K562 (cell line): Measurements from ENCODE around the gene LIFR. TPM values are rescaled to one million over a fixed set of nuclear protein-coding genes. Genes with fewer than 3 reads are reported as not detected.

Experiments used
- ATAC-seq: fragments of 200-7000 bp; cut with Tn5 transposase; 3 replicates; pipeline ENCODE4 v1.9.1; 2020; ENCODE audit warnings: moderate library complexity
- BruUV-seq: library from RNA; stranded (reverse); fragments of 400-500 nt; replicated peaks from 2 replicates; lab custom pipeline; 2021; lab: Mats Ljungman, UMichigan
- CTCF ChIA-PET: fragments of 300-600 bp; formaldehyde crosslinking; extraction: SDS; loops from one replicate; lab custom pipeline; 2021; ENCODE audit warnings: low intra/inter-chr PET ratio; lab: Yijun Ruan, JAX
- POLR2A ChIA-PET: fragments of 300-600, 350-650 bp; sonication (Branson Sonifier 250); formaldehyde crosslinking; extraction: SDS; loops from one replicate; lab custom pipeline; 2021; ENCODE audit warnings: antibody characterized with exemption, inconsistent platforms; lab: Yijun Ruan, JAX
- DNase-seq, 4 experiments: peaks; one replicate each; pipeline versions ENCODE4 v3.0.0 to v3.0.0-alpha.2; 2011 to 2018; ENCODE audit warnings: low spot score in 3 of 4, mixed read lengths in 3 of 4; ENCODE audit errors: extremely low read depth in 1 of 4
- FAIRE-seq: peaks from 2 replicates; lab custom pipeline; 2011; peaks lifted over from hg19 to GRCh38; lab: Jason Lieb, UNC
- H2AFZ ChIP-seq: 2 replicates; pipeline ENCODE4 v1.6.0; 2011; ENCODE audit warnings: low read depth, low read length, control low read depth, inconsistent platforms
- H3K27ac ChIP-seq: fragments of 200-600 bp; 3 replicates; pipeline ENCODE4 v1.8.0; 2011; ENCODE audit warnings: low read depth, mild to moderate bottlenecking, control low read depth, inconsistent platforms, low read length, moderate library complexity, mixed read lengths; ENCODE audit errors: extremely low read depth
- H3K27me3 ChIP-seq, 2 experiments: fragments of 300-600 bp in 1 of 2; 2 replicates in 1 of 2; 3 replicates in 1 of 2; pipeline versions ENCODE4 v1.6.0 to v1.8.0; 2011; ENCODE audit warnings: inconsistent platforms in 2 of 2, low read length in 2 of 2, mild to moderate bottlenecking in 1 of 2, mixed read lengths in 1 of 2, moderate library complexity in 1 of 2; ENCODE audit not compliant: control insufficient read depth in 2 of 2, insufficient read depth in 2 of 2
- H3K36me3 ChIP-seq: fragments of 300-600 bp; 3 replicates; pipeline ENCODE4 v1.8.0; 2011; ENCODE audit warnings: mild to moderate bottlenecking, low read length, inconsistent platforms; ENCODE audit not compliant: control insufficient read depth, insufficient read depth
- H3K4me1 ChIP-seq, 2 experiments: fragments of 200-600 bp in 1 of 2; replicated peaks in 1 of 2; 2 replicates in 1 of 2; 3 replicates in 1 of 2; pipeline versions ENCODE4 v1.5.1 to v1.8.0; 2011; ENCODE audit warnings: inconsistent platforms in 2 of 2, low read length in 2 of 2, mild to moderate bottlenecking in 1 of 2, mixed read lengths in 1 of 2, moderate library complexity in 1 of 2; ENCODE audit not compliant: control insufficient read depth in 2 of 2, insufficient read depth in 2 of 2
- H3K4me2 ChIP-seq: 2 replicates; pipeline ENCODE4 v1.6.1; 2011; ENCODE audit warnings: low read length, control low read depth, inconsistent platforms, mixed read lengths; ENCODE audit not compliant: insufficient read depth
- H3K4me3 ChIP-seq: fragments of 200-600 bp; sonication (generic), shearing (Covaris generic); 2 replicates; pipeline ENCODE4 v1.5.1; 2016; ENCODE audit warnings: control low read depth, inconsistent platforms
- H3K79me2 ChIP-seq: fragments of 200-600 bp; 3 replicates; pipeline ENCODE4 v1.8.0; 2011; ENCODE audit warnings: low read length, inconsistent platforms; ENCODE audit not compliant: control insufficient read depth, insufficient read depth
- H3K9ac ChIP-seq, 2 experiments: 2 replicates each; pipeline versions ENCODE4 v1.6.0 to v1.6.1; 2011; ENCODE audit warnings: low read depth in 2 of 2, low read length in 2 of 2, control low read depth in 1 of 2, inconsistent platforms in 1 of 2, mild to moderate bottlenecking in 1 of 2, mixed read lengths in 1 of 2; ENCODE audit not compliant: insufficient read depth in 1 of 2
- H3K9me1 ChIP-seq: one replicate; pipeline ENCODE4 v1.6.0; 2011; ENCODE audit warnings: inconsistent platforms, mild to moderate bottlenecking, low read length, moderate library complexity; ENCODE audit not compliant: control insufficient read depth, insufficient read depth
- H3K9me3 ChIP-seq: replicated peaks from 2 replicates; pipeline ENCODE4 v1.5.1; 2011; ENCODE audit warnings: low read depth, low read length, inconsistent platforms; ENCODE audit not compliant: control insufficient read depth, insufficient read depth
- H4K20me1 ChIP-seq: replicated peaks from 2 replicates; pipeline ENCODE4 v1.6.1; 2011; ENCODE audit warnings: low read length, inconsistent platforms, mixed read lengths; ENCODE audit not compliant: control insufficient read depth, insufficient read depth
- CAMTA2 ChIP-seq: fragments of 250-450 bp; sonication (Bioruptor Pico); conservative IDR thresholded peaks from 2 replicates; pipeline ENCODE4 v1.5.1; 2022
- RAD21 ChIP-seq, 2 experiments: fragments of 250-450 bp in 1 of 2; fragments of 450-650 bp in 1 of 2; sonication (Bioruptor Pico) in 1 of 2; formaldehyde crosslinking in 1 of 2; IDR thresholded peaks in 1 of 2; conservative IDR thresholded peaks in 1 of 2; 2 replicates each; pipeline versions ENCODE4 v1.4.0 to v1.8.0; 2020 to 2022; ENCODE audit warnings: mild to moderate bottlenecking in 2 of 2, moderate library complexity in 1 of 2
- STAG1 ChIP-seq: sonication (generic); formaldehyde crosslinking; IDR thresholded peaks from 2 replicates; pipeline ENCODE4 v1.5.0; 2020; ENCODE audit warnings: missing genetic modification reagents, borderline replicate concordance
- WGBS: fragments of 100-300 bp; shearing (Covaris generic); methylation state at CpG from one replicate; pipeline ENCODE4 v1.1.6; 2016; ENCODE audit warnings: low coverage, mixed read lengths; ENCODE audit not compliant: insufficient coverage; ENCODE audit errors: missing lambda C conversion rate; 5-methylcytosine and 5-hydroxymethylcytosine counted together
- in situ Hi-C: fragments of 300-500 bp; cut with MboI; formaldehyde crosslinking; loops from 4 replicates; pipeline ENCODE4 v1.15.0; 2018; ENCODE audit warnings: inconsistent platforms, mixed read lengths
- intact Hi-C: fragments of 100-400 bp; cut with micrococcal nuclease; formaldehyde crosslinking; loops from 2 replicates; pipeline ENCODE4 v1.14.2; 2022
- polyA plus RNA-seq, 8 experiments: library from polyadenylated mRNA; depleted of rRNA in 4 of 8; stranded (reverse) in 5 of 8; unstranded in 3 of 8; fragments of >200 nt; fragmentation: Nextera tagmentation in 2 of 8; fragmentation: Illumina TruSeq in 1 of 8; extraction: Ambion mirVana in 2 of 8; extraction: Trizol in 1 of 8; gene quantifications; 2 replicates each; pipeline versions ENCODE4 v1.2.1 to v1.2.3, GENCODE V29; 2011 to 2014; ENCODE audit warnings: inconsistent platforms in 1 of 8, missing spikeins in 1 of 8
- total RNA-seq, 7 experiments: library from RNA; depleted of rRNA in 6 of 7; stranded (reverse); fragments of >200 nt in 6 of 7; fragmentation: Illumina TruSeq in 2 of 7; extraction: Trizol in 2 of 7; gene quantifications; 2 replicates each; pipeline versions ENCODE4 v1.2.1 to v1.2.3, GENCODE V29; 2011 to 2021; ENCODE audit warnings: low replicate concordance in 1 of 7
- TF ChIP-seq, protein P1 (sequence below), 3 experiments: IDR thresholded peaks in 2 of 3; conservative IDR thresholded peaks in 1 of 3; 2 replicates each; pipeline ENCODE4 v1.5.1; 2011 to 2012; ENCODE audit warnings: low read length in 3 of 3, mild to moderate bottlenecking in 3 of 3, control low read depth in 2 of 3, improper control_type of control experiment in 1 of 3, inconsistent platforms in 1 of 3, low read depth in 1 of 3, mixed read lengths in 1 of 3, moderate library complexity in 1 of 3; ENCODE audit not compliant: insufficient read depth in 2 of 3
- TF ChIP-seq, protein P2 (sequence below), 2 experiments: fragments of 450-650 bp; formaldehyde crosslinking in 1 of 2; IDR thresholded peaks; 2 replicates each; pipeline versions ENCODE4 v1.4.0 to v1.6.1; 2014 to 2020; ENCODE audit warnings: mild to moderate bottlenecking in 2 of 2, borderline replicate concordance in 1 of 2, low read depth in 1 of 2

The LIFR gene
- total and polyA plus RNA-seq, 9 of the 15 experiments (the other 6 are each of a cell fraction or from before 2014, with no cell fraction given) = 0.43 to 5.7 (median 3.3) TPM

DNA sequence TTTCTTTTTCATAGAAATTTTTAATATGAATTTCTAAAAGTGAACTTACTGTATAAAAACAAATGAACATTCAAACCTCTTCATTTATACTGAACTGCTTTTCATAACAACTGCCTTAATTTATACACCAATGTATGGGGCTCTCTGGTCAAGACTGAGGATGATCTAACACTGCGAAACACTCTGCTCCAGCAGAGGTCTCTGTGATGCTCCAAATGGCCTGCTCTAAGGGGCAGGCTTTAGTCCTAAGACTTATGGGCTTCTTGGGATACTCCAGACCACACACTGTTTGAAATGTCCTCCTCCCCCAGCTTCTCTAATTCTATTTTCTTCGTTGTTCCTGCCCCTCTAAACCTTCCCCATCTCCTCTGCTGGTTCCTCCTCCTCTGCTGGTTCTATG lies 58.5 kb downstream of the LIFR start:
- peak; percentile 61 for FAIRE-seq
- H2AFZ ChIP-seq = no peak overlapping the region
- peaks cover 0 to 4% of the 10 kb centered on the region in 2 experiments; a peak in 2 of 5 replicates for H3K27me3 ChIP-seq
- CTCF ChIA-PET = interaction anchor here (0.6 kb wide), 1 partner anchor 339 kb away, joined by 3 read pairs; no protein-coding TSS in a partner anchor
- POLR2A ChIA-PET = interaction anchor here (0.6 to 1.0 kb wide), 2 partner anchors 19 to 346 kb away, joined by 3 read pairs; no protein-coding TSS in a partner anchor
- no peak overlapping the region for H3K4me2 ChIP-seq
- BruUV-seq = no TSS peak
- no peak overlapping the region for H3K9ac ChIP-seq
- no peaks in the 10 kb centered on the region for H3K79me2 ChIP-seq
- no peaks in the 10 kb centered on the region for H3K36me3 ChIP-seq
- no peaks in the 10 kb centered on the region for H3K9me3 ChIP-seq
- peak; percentile 90 for ATAC-seq
- WGBS = 4% methylated on average over 2 of the region's 2 CpGs
- no peaks in the 10 kb centered on the region for H4K20me1 ChIP-seq
- intact Hi-C loops = loop anchor here (2.0 kb wide), 1 partner anchor 169 kb away; no protein-coding TSS in a partner anchor
- no peak overlapping the region for H3K4me3 ChIP-seq
- H3K9me1 ChIP-seq = no peaks in the 10 kb centered on the region
- in situ Hi-C loops = no loop called here
- H3K4me1 ChIP-seq = no peaks in the 10 kb centered on the region
- TF ChIP-seq, protein P1, sequence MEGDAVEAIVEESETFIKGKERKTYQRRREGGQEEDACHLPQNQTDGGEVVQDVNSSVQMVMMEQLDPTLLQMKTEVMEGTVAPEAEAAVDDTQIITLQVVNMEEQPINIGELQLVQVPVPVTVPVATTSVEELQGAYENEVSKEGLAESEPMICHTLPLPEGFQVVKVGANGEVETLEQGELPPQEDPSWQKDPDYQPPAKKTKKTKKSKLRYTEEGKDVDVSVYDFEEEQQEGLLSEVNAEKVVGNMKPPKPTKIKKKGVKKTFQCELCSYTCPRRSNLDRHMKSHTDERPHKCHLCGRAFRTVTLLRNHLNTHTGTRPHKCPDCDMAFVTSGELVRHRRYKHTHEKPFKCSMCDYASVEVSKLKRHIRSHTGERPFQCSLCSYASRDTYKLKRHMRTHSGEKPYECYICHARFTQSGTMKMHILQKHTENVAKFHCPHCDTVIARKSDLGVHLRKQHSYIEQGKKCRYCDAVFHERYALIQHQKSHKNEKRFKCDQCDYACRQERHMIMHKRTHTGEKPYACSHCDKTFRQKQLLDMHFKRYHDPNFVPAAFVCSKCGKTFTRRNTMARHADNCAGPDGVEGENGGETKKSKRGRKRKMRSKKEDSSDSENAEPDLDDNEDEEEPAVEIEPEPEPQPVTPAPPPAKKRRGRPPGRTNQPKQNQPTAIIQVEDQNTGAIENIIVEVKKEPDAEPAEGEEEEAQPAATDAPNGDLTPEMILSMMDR (IDR thresholded peaks at IDR 0.05 in 2 of 3, conservative IDR thresholded peaks at IDR 0.05 in 1 of 3; ENCODE audit: insufficient read depth in 2 of 3, low read depth in 1 of 3, low read length in 3 of 3) = peak; percentile 22 to 47 (median 41); a peak in 4 of 6 replicates
- no peak for TF ChIP-seq STAG1
- peak; percentile 12 to 62; a peak in 2 of 4 replicates for TF ChIP-seq RAD21 (CRISPR knock-in tag; conservative IDR thresholded peaks at IDR 0.05 in 1 of 2, IDR thresholded peaks at IDR 0.05 in 1 of 2)
- no peak for TF ChIP-seq CAMTA2 (CRISPR knock-in tag)
- TF ChIP-seq, protein P2, sequence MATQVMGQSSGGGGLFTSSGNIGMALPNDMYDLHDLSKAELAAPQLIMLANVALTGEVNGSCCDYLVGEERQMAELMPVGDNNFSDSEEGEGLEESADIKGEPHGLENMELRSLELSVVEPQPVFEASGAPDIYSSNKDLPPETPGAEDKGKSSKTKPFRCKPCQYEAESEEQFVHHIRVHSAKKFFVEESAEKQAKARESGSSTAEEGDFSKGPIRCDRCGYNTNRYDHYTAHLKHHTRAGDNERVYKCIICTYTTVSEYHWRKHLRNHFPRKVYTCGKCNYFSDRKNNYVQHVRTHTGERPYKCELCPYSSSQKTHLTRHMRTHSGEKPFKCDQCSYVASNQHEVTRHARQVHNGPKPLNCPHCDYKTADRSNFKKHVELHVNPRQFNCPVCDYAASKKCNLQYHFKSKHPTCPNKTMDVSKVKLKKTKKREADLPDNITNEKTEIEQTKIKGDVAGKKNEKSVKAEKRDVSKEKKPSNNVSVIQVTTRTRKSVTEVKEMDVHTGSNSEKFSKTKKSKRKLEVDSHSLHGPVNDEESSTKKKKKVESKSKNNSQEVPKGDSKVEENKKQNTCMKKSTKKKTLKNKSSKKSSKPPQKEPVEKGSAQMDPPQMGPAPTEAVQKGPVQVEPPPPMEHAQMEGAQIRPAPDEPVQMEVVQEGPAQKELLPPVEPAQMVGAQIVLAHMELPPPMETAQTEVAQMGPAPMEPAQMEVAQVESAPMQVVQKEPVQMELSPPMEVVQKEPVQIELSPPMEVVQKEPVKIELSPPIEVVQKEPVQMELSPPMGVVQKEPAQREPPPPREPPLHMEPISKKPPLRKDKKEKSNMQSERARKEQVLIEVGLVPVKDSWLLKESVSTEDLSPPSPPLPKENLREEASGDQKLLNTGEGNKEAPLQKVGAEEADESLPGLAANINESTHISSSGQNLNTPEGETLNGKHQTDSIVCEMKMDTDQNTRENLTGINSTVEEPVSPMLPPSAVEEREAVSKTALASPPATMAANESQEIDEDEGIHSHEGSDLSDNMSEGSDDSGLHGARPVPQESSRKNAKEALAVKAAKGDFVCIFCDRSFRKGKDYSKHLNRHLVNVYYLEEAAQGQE (IDR thresholded peaks at IDR 0.05; ENCODE audit: borderline replicate concordance) = peak; percentile 21; the same call in 1 of the 2 replicates
- TF ChIP-seq, protein P2 (CRISPR knock-in tag; IDR thresholded peaks at IDR 0.05; ENCODE audit: low read depth) = no peak
- TF ChIP-seq, all 486 proteins: peak for 3
- H3K27ac ChIP-seq = no peak overlapping the region
- DNase-seq = peak in 1 of 4 experiments; percentile 30
